ENCODE results near the gene COL17A1.

COL17A1 gene

DNA sequence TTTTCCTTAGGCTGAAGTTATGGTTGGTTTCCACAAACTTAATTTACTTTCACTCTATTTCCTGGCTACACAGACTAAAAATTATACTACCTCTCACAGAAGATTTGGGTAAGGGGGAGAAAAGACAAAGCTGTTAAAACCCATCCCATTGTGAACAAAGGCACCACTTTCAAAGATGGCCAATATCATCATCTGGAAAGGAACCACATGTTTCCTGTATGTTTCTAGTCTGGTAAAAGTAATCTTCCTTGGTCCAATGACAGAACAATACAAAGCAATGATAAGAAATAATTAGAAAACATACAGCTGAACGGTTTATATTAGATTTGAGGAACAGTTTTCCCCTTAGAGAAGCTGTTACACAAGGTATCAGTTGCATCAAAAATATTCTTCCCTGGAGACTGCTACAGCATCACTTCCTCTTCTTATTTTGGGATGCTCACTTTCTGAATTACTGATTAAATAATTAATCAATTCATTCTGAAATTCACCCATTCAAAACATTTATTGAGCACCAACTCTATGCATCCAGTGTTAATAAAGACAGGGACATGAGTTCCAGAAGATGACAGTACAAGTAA is 27.8 kb upstream of the COL17A1 start:
- no peaks in the 10 kb centered on the region for H3K36me3 ChIP-seq (ENCODE audit: insufficient read depth, low read length)
- no peaks in the 10 kb centered on the region for H3K27me3 ChIP-seq (ENCODE audit: control insufficient read depth in 1 of 2, insufficient read depth in 2 of 2, low read length in 2 of 2)
- H3K27ac ChIP-seq (ENCODE audit: low read depth, low read length) = no peak overlapping the region
- H3K9ac ChIP-seq (ENCODE audit: low read length) = no peak overlapping the region
- H3K9me3 ChIP-seq (ENCODE audit: low read length) = no peaks in the 10 kb centered on the region
- H3K4me3 ChIP-seq (ENCODE audit: low read depth in 1 of 2, low read length in 2 of 2) = no peak overlapping the region
- H3K4me1 ChIP-seq (ENCODE audit: insufficient read depth, low read length) = no peaks in the 10 kb centered on the region

DNA sequence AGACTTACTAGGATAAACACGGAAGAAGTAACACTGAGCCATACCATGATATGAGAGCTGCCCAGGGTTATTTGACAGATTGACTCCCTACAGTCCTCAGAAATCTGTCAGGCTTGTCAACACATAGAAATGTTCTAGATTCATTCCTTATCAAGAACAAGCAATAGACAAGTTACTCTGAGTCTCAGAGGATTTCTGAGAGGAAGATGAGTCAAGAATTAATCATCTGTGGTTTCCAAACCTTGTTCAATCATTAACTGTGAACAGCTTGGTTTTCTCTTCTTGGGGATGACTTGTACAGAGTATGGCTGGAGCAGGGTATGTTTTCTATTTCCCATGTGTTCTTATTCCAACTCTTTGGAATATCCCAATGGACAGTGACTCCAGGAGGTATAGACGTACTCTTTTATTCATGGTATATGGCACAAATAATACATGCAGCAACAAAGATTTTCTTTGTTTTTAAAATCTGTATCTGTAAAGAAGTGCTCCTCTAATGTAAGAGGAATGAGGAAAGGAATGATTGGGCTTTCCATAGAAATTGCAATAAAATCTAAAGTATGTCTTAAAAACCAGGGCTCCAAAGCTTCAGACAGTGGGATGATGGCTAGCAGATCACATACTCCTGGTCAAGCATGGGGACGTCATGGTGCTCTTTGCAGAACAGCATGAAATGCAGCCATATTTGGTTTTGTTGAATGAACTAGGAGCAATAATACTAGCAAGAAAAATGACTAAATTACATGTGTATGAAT is 24.4 kb upstream of the COL17A1 start:
- Histone ChIP-seq H3K27ac (ENCODE audit: low read depth, low read length) (no peak overlapping the region), H3K4me3 (ENCODE audit: low read depth in 1 of 2, low read length in 2 of 2) (no peak overlapping the region), H3K9ac (ENCODE audit: low read length) (no peak overlapping the region), H3K27me3 (ENCODE audit: control insufficient read depth in 1 of 2, insufficient read depth in 2 of 2, low read length in 2 of 2) (no peaks in the 10 kb centered on the region), H3K4me1 (ENCODE audit: insufficient read depth, low read length) (no peaks in the 10 kb centered on the region), H3K9me3 (ENCODE audit: low read length) (no peaks in the 10 kb centered on the region), H3K36me3 (ENCODE audit: insufficient read depth, low read length) (no peaks in the 10 kb centered on the region)

DNA sequence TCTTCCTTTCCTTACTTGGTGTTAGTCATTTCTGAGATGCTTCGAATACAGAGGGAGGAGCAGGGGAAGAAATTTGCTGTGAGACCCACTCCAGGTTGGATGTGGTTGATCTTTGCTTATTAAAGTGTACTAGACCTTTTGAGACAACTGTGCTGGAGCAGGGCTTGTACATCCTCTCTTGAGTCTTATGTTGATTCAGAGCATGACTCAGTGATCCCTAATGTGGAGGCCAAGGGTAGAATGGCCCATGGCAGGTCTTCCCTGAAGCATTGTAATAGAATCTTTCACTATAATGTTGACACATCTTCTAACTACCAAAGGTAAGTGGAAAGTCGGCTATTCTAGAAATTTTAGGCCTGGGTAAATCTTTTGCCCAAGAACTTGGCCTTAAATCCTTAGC is 19.2 kb upstream of the COL17A1 start:
- no peaks in the 10 kb centered on the region for H3K9me3 ChIP-seq (ENCODE audit: low read length)
- no peak overlapping the region for H3K27ac ChIP-seq (ENCODE audit: low read depth, low read length)
- H3K4me1 ChIP-seq (ENCODE audit: insufficient read depth, low read length) = no peaks in the 10 kb centered on the region
- H3K27me3 ChIP-seq (ENCODE audit: control insufficient read depth in 1 of 2, insufficient read depth in 2 of 2, low read length in 2 of 2) = no peaks in the 10 kb centered on the region
- no peaks in the 10 kb centered on the region for H3K36me3 ChIP-seq (ENCODE audit: insufficient read depth, low read length)
- no peak overlapping the region for H3K4me3 ChIP-seq (ENCODE audit: low read depth in 1 of 2, low read length in 2 of 2)
- no peak overlapping the region for H3K9ac ChIP-seq (ENCODE audit: low read length)

DNA sequence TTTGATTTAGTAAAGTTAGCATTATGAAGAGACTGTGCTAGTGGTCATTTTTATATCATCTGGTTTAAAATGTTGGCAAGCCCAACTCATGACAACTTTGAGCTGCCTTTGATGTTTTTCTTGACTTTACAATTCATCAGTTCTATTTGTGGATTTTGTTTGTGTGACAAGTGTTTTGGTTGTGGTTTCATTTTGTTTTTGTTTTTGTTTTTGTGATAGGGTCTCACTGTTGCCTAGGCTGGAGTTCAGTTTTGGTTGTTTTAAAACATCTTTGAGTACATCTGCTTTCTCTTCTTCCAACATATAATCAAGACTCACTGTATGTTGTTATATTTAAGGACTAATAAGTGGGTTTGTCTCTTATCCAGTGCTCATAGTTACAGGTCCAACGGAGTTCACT is 18.7 kb upstream of the COL17A1 start:
- Histone ChIP-seq H3K9ac (ENCODE audit: low read length) (no peak overlapping the region), H3K4me1 (ENCODE audit: insufficient read depth, low read length) (no peaks in the 10 kb centered on the region), H3K4me3 (ENCODE audit: low read depth in 1 of 2, low read length in 2 of 2) (no peak overlapping the region), H3K9me3 (ENCODE audit: low read length) (no peaks in the 10 kb centered on the region), H3K36me3 (ENCODE audit: insufficient read depth, low read length) (no peaks in the 10 kb centered on the region), H3K27ac (ENCODE audit: low read depth, low read length) (no peak overlapping the region), H3K27me3 (ENCODE audit: control insufficient read depth in 1 of 2, insufficient read depth in 2 of 2, low read length in 2 of 2) (no peaks in the 10 kb centered on the region)

DNA sequence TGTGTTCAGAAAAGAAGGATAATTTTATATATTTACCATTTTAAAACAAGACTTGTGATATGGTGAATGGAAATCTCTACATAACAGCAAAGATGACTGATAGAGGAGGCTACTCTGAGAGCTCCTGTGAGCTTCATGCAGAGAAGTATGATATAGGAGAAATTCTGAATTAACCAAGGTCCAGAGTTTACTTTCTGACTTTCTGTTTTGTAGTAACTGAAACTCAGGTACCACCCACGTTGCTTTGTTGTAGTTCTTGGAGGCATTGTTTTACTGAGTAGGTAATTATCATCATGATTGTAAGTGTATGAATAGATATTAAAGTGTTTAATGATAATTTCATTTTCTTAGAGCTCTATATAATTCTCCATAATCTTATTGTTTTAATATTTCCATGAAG is 18.3 kb upstream of the COL17A1 start:
- Histone ChIP-seq H3K4me1 (ENCODE audit: insufficient read depth, low read length) (no peaks in the 10 kb centered on the region), H3K36me3 (ENCODE audit: insufficient read depth, low read length) (no peaks in the 10 kb centered on the region), H3K4me3 (ENCODE audit: low read depth in 1 of 2, low read length in 2 of 2) (no peak overlapping the region), H3K27me3 (ENCODE audit: control insufficient read depth in 1 of 2, insufficient read depth in 2 of 2, low read length in 2 of 2) (no peaks in the 10 kb centered on the region), H3K9ac (ENCODE audit: low read length) (no peak overlapping the region), H3K9me3 (ENCODE audit: low read length) (no peaks in the 10 kb centered on the region), H3K27ac (ENCODE audit: low read depth, low read length) (no peak overlapping the region)

DNA sequence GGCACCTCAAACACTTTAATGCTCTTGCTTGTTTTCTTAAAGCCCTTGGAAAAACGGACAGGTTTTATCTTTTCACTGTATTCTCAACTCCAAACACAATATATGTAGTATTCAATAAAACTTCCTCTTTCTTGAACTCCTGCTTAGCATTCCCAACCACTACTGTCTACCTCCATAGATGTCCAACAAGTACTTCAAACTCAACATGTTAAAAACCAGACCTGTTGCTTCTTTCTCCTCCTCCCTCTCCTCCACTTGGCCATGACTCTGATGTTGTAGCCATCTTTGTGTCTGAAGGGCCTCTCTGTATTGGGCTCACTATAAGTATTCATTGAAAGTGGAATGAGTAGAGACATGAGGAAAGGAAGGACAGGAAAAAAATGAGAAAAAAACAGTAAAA is 16.2 kb upstream of the COL17A1 start:
- Histone ChIP-seq H3K9ac (ENCODE audit: low read length) (no peak overlapping the region), H3K4me3 (ENCODE audit: low read depth in 1 of 2, low read length in 2 of 2) (no peak overlapping the region), H3K27ac (ENCODE audit: low read depth, low read length) (no peak overlapping the region)

DNA sequence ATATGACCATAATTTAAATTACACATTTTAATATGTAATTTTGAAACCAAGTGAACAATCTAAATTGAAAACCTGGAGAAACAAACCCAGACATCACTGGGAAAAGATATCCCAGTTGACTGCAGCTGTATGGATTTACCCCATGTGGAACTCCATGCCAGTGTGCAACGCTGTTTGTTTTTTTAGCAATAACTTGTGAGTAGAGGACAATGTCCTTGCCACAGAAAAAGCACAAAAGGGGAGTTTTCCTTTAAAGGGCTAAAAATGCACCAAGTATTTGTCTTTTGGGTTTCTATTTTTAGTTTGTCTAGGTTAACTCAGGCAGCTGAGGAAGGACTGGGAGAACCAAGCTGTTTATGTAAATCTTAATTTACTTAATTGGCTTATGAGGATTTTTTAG is 15.1 kb upstream of the COL17A1 start:
- Histone ChIP-seq H3K9me3 (ENCODE audit: low read length) (no peaks in the 10 kb centered on the region), H3K9ac (ENCODE audit: low read length) (no peak overlapping the region), H3K27me3 (ENCODE audit: control insufficient read depth in 1 of 2, insufficient read depth in 2 of 2, low read length in 2 of 2) (no peaks in the 10 kb centered on the region), H3K4me3 (ENCODE audit: low read depth in 1 of 2, low read length in 2 of 2) (no peak overlapping the region), H3K27ac (ENCODE audit: low read depth, low read length) (no peak overlapping the region), H3K36me3 (ENCODE audit: insufficient read depth, low read length) (no peaks in the 10 kb centered on the region), H3K4me1 (ENCODE audit: insufficient read depth, low read length) (no peaks in the 10 kb centered on the region)

More for the DNA sequence above, 16.2 kb upstream of the COL17A1 start:
- H3K36me3 ChIP-seq (ENCODE audit: insufficient read depth, low read length) = no peaks in the 10 kb centered on the region
- H3K27me3 ChIP-seq (ENCODE audit: control insufficient read depth in 1 of 2, insufficient read depth in 2 of 2, low read length in 2 of 2) = no peaks in the 10 kb centered on the region
- H3K9me3 ChIP-seq (ENCODE audit: low read length) = no peaks in the 10 kb centered on the region
- no peaks in the 10 kb centered on the region for H3K4me1 ChIP-seq (ENCODE audit: insufficient read depth, low read length)

DNA sequence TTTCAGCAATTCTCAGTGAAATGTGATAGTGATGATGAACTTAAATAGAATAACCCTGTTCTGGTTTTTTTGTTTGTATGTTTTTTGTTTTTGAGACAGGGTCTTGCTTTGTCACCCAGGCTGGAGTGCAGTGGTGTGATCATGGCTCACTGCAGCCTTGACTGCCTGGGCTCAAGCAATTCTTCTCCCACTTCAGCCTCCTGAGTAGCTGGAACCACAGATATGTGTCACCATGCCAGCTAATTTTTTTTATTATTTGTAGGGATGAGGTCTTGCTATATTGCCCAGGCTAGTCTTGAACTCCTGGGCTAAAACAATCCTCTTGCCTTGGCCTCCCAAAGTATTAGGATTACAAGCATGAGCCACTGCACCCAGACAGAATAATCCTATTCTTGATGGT is 14.3 kb upstream of the COL17A1 start:
- Histone ChIP-seq H3K9me3 (ENCODE audit: low read length) (no peaks in the 10 kb centered on the region), H3K27ac (ENCODE audit: low read depth, low read length) (no peak overlapping the region)

DNA sequence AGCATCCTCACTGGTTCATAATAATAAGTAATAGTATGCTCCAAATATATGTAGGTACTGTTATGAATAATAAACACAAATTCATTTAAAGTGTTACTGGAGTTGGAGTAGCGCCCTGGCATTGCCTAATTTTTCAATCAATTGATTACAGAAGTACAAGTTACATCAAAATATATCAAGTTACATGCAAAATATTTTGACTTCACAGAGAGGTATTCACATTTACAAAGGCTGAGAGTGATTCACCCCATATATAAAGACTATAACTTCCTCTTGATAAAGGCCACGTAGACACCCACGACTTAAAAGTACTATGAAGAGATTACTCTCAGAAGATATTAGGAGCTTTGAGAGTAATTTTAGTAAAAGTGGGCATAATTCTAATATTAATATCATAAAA is 13.6 kb upstream of the COL17A1 start:
- Histone ChIP-seq H3K9ac (ENCODE audit: low read length) (no peak overlapping the region), H3K4me3 (ENCODE audit: low read depth in 1 of 2, low read length in 2 of 2) (no peak overlapping the region), H3K9me3 (ENCODE audit: low read length) (no peaks in the 10 kb centered on the region), H3K27ac (ENCODE audit: low read depth, low read length) (no peak overlapping the region), H3K27me3 (ENCODE audit: control insufficient read depth in 1 of 2, insufficient read depth in 2 of 2, low read length in 2 of 2) (no peaks in the 10 kb centered on the region), H3K36me3 (ENCODE audit: insufficient read depth, low read length) (no peaks in the 10 kb centered on the region), H3K4me1 (ENCODE audit: insufficient read depth, low read length) (no peaks in the 10 kb centered on the region)

More for the DNA sequence above, 14.3 kb upstream of the COL17A1 start:
- Histone ChIP-seq H3K4me3 (ENCODE audit: low read depth in 1 of 2, low read length in 2 of 2) (no peak overlapping the region), H3K27me3 (ENCODE audit: control insufficient read depth in 1 of 2, insufficient read depth in 2 of 2, low read length in 2 of 2) (no peaks in the 10 kb centered on the region), H3K4me1 (ENCODE audit: insufficient read depth, low read length) (no peaks in the 10 kb centered on the region), H3K9ac (ENCODE audit: low read length) (no peak overlapping the region), H3K36me3 (ENCODE audit: insufficient read depth, low read length) (no peaks in the 10 kb centered on the region)

DNA sequence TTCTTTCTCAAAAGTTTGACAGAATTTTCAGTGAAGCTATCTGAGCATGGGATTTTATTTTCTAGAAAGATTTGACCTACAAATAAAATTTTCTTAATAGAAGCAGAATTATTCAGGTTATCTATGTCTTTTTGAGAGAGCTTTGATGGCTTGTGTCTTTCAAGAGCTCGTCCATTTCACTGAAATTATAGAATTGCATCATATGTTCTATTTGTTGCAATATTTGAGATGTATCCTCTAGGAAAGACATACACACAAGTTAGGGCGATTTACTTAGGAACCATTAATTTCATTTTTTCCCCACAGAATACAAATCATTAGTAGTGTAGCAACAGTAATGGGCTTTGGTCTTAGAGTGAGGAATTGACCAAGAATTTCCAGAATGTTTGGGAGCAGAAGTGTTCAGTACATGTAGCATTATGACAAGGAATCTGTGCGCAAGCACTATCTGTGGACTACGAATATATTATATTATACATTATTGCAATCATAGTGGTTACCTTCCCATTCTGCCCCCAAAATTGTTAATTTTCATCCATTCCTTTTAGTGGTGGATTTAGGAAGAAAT is 12.8 kb upstream of the COL17A1 start:
- H3K27me3 ChIP-seq (ENCODE audit: control insufficient read depth in 1 of 2, insufficient read depth in 2 of 2, low read length in 2 of 2) = no peaks in the 10 kb centered on the region
- H3K9me3 ChIP-seq (ENCODE audit: low read length) = no peaks in the 10 kb centered on the region
- no peak overlapping the region for H3K4me3 ChIP-seq (ENCODE audit: low read depth in 1 of 2, low read length in 2 of 2)
- H3K9ac ChIP-seq (ENCODE audit: low read length) = no peak overlapping the region
- no peak overlapping the region for H3K27ac ChIP-seq (ENCODE audit: low read depth, low read length)
- no peaks in the 10 kb centered on the region for H3K4me1 ChIP-seq (ENCODE audit: insufficient read depth, low read length)
- no peaks in the 10 kb centered on the region for H3K36me3 ChIP-seq (ENCODE audit: insufficient read depth, low read length)

DNA sequence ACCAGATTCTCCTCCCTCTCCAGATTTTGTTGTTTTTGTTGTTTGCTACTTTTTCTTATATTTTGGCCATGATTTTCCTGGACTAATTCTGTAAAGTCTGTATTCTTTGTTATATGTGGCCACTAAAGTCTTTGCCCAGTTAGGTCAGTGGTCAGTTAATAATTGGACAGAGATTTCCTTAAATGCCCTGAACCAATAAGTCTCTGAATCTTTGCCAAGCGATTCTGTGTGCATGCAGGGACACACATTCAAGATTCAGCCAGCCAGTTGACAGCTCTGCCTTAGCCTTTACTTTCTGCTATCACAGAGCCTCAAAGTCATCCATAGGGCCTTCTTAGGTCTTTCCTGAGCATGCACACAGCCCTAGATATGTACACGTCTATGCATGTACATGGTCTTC is 11.0 kb upstream of the COL17A1 start:
- no peak overlapping the region for H3K27ac ChIP-seq (ENCODE audit: low read depth, low read length)
- no peaks in the 10 kb centered on the region for H3K4me1 ChIP-seq (ENCODE audit: insufficient read depth, low read length)
- H3K9me3 ChIP-seq (ENCODE audit: low read length) = no peaks in the 10 kb centered on the region
- no peak overlapping the region for H3K4me3 ChIP-seq (ENCODE audit: low read depth in 1 of 2, low read length in 2 of 2)
- H3K36me3 ChIP-seq (ENCODE audit: insufficient read depth, low read length) = no peaks in the 10 kb centered on the region
- H3K9ac ChIP-seq (ENCODE audit: low read length) = no peak overlapping the region
- H3K27me3 ChIP-seq (ENCODE audit: control insufficient read depth in 1 of 2, insufficient read depth in 2 of 2, low read length in 2 of 2) = no peaks in the 10 kb centered on the region

DNA sequence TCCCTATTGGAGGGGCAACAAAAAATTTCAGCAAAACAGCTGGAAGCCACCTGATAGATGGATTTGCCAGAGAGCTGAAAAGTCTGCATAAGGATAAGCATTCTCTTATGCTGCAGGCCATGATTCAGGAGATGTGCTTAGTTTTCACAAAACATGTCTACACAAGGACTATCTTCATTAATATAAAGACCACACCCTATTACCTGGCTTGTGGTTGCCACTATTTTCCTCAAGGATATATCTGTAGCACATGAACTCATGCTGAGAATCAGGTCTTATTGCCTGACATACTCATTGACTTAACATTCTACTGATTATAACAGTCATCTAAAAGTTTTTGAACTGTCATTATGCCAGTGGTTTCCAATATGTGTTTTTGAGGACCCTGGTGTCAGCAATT is 7.1 kb upstream of the COL17A1 start:
- no peak overlapping the region for H3K4me3 ChIP-seq (ENCODE audit: low read depth in 1 of 2, low read length in 2 of 2)
- no peak overlapping the region for H3K9ac ChIP-seq (ENCODE audit: low read length)
- no peaks in the 10 kb centered on the region for H3K9me3 ChIP-seq (ENCODE audit: low read length)
- H3K4me1 ChIP-seq (ENCODE audit: insufficient read depth, low read length) = no peaks in the 10 kb centered on the region
- H3K36me3 ChIP-seq (ENCODE audit: insufficient read depth, low read length) = no peaks in the 10 kb centered on the region
- no peak overlapping the region for H3K27ac ChIP-seq (ENCODE audit: low read depth, low read length)
- no peaks in the 10 kb centered on the region for H3K27me3 ChIP-seq (ENCODE audit: control insufficient read depth in 1 of 2, insufficient read depth in 2 of 2, low read length in 2 of 2)
